ENCODE results near the gene POFUT2.

The POFUT2 gene

GRCh38 chr21:45234127-45234526 lies 53.6 kb downstream of the POFUT2 start:
- H2BK12ac ChIP-seq (ENCODE audit: low read length): no peak overlapping the region
- no peaks in the 10 kb centered on the region for H3K27me3 ChIP-seq (ENCODE audit: insufficient read depth, low read length)
- no peaks in the 10 kb centered on the region for H3K4me1 ChIP-seq (ENCODE audit: control insufficient read depth in 1 of 2, insufficient read depth in 2 of 2, low read length in 2 of 2)
- peaks cover 3% of the 10 kb centered on the region for H3K9me3 ChIP-seq (ENCODE audit: insufficient read depth, low read depth, low read length)
- no peak overlapping the region for H3K18ac ChIP-seq (ENCODE audit: low read length)
- no peak overlapping the region for H3K4me3 ChIP-seq (ENCODE audit: low read depth, low read length)
- H2AK5ac ChIP-seq (ENCODE audit: low read length): no peak overlapping the region
- no peaks in the 10 kb centered on the region for H3K36me3 ChIP-seq (ENCODE audit: control insufficient read depth in 1 of 2, insufficient read depth in 2 of 2, low read length in 2 of 2)
- H3K79me1 ChIP-seq (ENCODE audit: low read length): no peaks in the 10 kb centered on the region
- no peak overlapping the region for H3K4ac ChIP-seq (ENCODE audit: low read depth, low read length)
- no peak overlapping the region for H3K9ac ChIP-seq (ENCODE audit: low read length)
- H4K12ac ChIP-seq (ENCODE audit: low read depth, low read length): no peak overlapping the region
- H3K23ac ChIP-seq (ENCODE audit: low read length): no peak overlapping the region
- H3K4me2 ChIP-seq (ENCODE audit: low read length): no peak overlapping the region
- no peak overlapping the region for H2BK120ac ChIP-seq (ENCODE audit: insufficient read depth, low read length, poor library complexity)
- H2AFZ ChIP-seq (ENCODE audit: insufficient read depth, low read length, poor library complexity): no peak overlapping the region
- H4K8ac ChIP-seq (ENCODE audit: low read depth, low read length): no peak overlapping the region
- no peak overlapping the region for H3K27ac ChIP-seq (ENCODE audit: low read depth, low read length)
- no peak overlapping the region for H4K91ac ChIP-seq (ENCODE audit: low read depth, low read length)
- no peak overlapping the region for H3K14ac ChIP-seq (ENCODE audit: low read length)
- H2BK5ac ChIP-seq (ENCODE audit: low read depth, low read length, poor library complexity): no peak overlapping the region
- no peak for DNase-seq
- no CpG with 5 or more reads among the region's 28 CpGs for WGBS (ENCODE audit: extremely low coverage, insufficient coverage, insufficient read length)
- H3K79me2 ChIP-seq (ENCODE audit: control insufficient read depth, insufficient read depth, low read length, poor library complexity): no peaks in the 10 kb centered on the region

- H3K18ac ChIP-seq (ENCODE audit: low read length): no peak overlapping the region
- no CpG with 5 or more reads among the region's 3 CpGs for WGBS (ENCODE audit: extremely low coverage, insufficient coverage, insufficient read length)
Observed at GRCh38 chr21:45231705-45232104, 56.0 kb downstream of the POFUT2 start.

GRCh38 chr21:45228656-45229240 lies 58.9 kb downstream of the POFUT2 start:
- H3K27ac ChIP-seq (ENCODE audit: low read depth, low read length): peak overlapping the region; percentile 36
- H4K91ac ChIP-seq (ENCODE audit: low read depth, low read length): no peak overlapping the region
- H3K9me3 ChIP-seq (ENCODE audit: insufficient read depth, low read depth, low read length): peaks cover 1% of the 10 kb centered on the region
- H3K4ac ChIP-seq (ENCODE audit: low read depth, low read length): no peak overlapping the region
- H3K79me2 ChIP-seq (ENCODE audit: control insufficient read depth, insufficient read depth, low read length, poor library complexity): no peaks in the 10 kb centered on the region
- H3K27me3 ChIP-seq (ENCODE audit: insufficient read depth, low read length): no peaks in the 10 kb centered on the region
- no peak overlapping the region for H4K8ac ChIP-seq (ENCODE audit: low read depth, low read length)
- H3K79me1 ChIP-seq (ENCODE audit: low read length): peaks cover 5% of the 10 kb centered on the region
- no peak overlapping the region for H3K9ac ChIP-seq (ENCODE audit: low read length)
- no peak overlapping the region for H2AK5ac ChIP-seq (ENCODE audit: low read length)
- H3K4me2 ChIP-seq (ENCODE audit: low read length): no peak overlapping the region
- H2BK120ac ChIP-seq (ENCODE audit: insufficient read depth, low read length, poor library complexity): no peak overlapping the region
- H3K4me1 ChIP-seq (ENCODE audit: control insufficient read depth in 1 of 2, insufficient read depth in 2 of 2, low read length in 2 of 2): peaks cover 8 to 12% of the 10 kb centered on the region in 2 experiments
- H3K36me3 ChIP-seq (ENCODE audit: control insufficient read depth in 1 of 2, insufficient read depth in 2 of 2, low read length in 2 of 2): peaks cover 0 to 1% of the 10 kb centered on the region in 2 experiments
- no CpG with 5 or more reads among the region's 3 CpGs for WGBS (ENCODE audit: extremely low coverage, insufficient coverage, insufficient read length)
- H2BK5ac ChIP-seq (ENCODE audit: low read depth, low read length, poor library complexity): no peak overlapping the region
- H2BK12ac ChIP-seq (ENCODE audit: low read length): no peak overlapping the region
- H3K23ac ChIP-seq (ENCODE audit: low read length): no peak overlapping the region
- peak overlapping the region; percentile 26 for H3K14ac ChIP-seq (ENCODE audit: low read length)
- H4K12ac ChIP-seq (ENCODE audit: low read depth, low read length): no peak overlapping the region
- H3K4me3 ChIP-seq (ENCODE audit: low read depth, low read length): no peak overlapping the region
- H3K18ac ChIP-seq (ENCODE audit: low read length): peak overlapping the region; percentile 58
- peak; percentile 52 to 77 for DNase-seq
- H2AFZ ChIP-seq (ENCODE audit: insufficient read depth, low read length, poor library complexity): no peak overlapping the region

More at GRCh38 chr21:45231705-45232104, 56.0 kb downstream of the POFUT2 start:
- Histone ChIP-seq H3K36me3 (ENCODE audit: control insufficient read depth in 1 of 2, insufficient read depth in 2 of 2, low read length in 2 of 2) (no peaks in the 10 kb centered on the region), H3K23ac (ENCODE audit: low read length) (no peak overlapping the region), H2BK5ac (ENCODE audit: low read depth, low read length, poor library complexity) (no peak overlapping the region), H3K79me1 (ENCODE audit: low read length) (peaks cover 5% of the 10 kb centered on the region), H2BK12ac (ENCODE audit: low read length) (no peak overlapping the region), H3K14ac (ENCODE audit: low read length) (no peak overlapping the region), H3K27ac (ENCODE audit: low read depth, low read length) (no peak overlapping the region), H3K9me3 (ENCODE audit: insufficient read depth, low read depth, low read length) (peaks cover 4% of the 10 kb centered on the region), H4K8ac (ENCODE audit: low read depth, low read length) (no peak overlapping the region), H4K12ac (ENCODE audit: low read depth, low read length) (no peak overlapping the region), H2AFZ (ENCODE audit: insufficient read depth, low read length, poor library complexity) (no peak overlapping the region), H3K4me2 (ENCODE audit: low read length) (no peak overlapping the region), H3K27me3 (ENCODE audit: insufficient read depth, low read length) (no peaks in the 10 kb centered on the region), H4K91ac (ENCODE audit: low read depth, low read length) (no peak overlapping the region), H2AK5ac (ENCODE audit: low read length) (no peak overlapping the region), H3K4ac (ENCODE audit: low read depth, low read length) (no peak overlapping the region), H3K9ac (ENCODE audit: low read length) (no peak overlapping the region), H2BK120ac (ENCODE audit: insufficient read depth, low read length, poor library complexity) (no peak overlapping the region), H3K79me2 (ENCODE audit: control insufficient read depth, insufficient read depth, low read length, poor library complexity) (no peaks in the 10 kb centered on the region), H3K4me1 (ENCODE audit: control insufficient read depth in 1 of 2, insufficient read depth in 2 of 2, low read length in 2 of 2) (peaks cover 8 to 12% of the 10 kb centered on the region in 2 experiments), H3K4me3 (ENCODE audit: low read depth, low read length) (no peak overlapping the region)
- no peak for DNase-seq

DNA sequence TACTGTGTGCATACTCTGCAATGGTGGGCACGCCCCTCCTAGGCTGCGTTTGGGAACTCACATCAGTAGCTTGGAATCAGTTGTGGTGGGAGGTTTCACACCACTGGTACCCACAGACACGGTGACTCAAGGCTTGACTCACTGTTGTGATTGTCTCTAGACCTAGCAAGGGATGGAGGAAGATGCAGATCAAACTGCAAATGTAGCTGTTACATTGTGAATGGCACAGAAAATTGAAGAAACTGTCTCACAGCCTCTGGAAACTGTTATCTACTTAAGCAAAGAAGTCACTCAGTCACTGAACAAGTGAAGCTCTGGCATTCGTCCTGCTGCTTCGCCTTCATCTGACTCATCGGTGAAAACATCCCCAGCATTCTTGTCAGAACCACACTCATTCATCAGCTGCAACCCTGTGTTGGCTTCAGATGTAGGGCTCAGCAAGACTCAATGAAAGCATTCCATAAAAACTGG lies 59.5 kb downstream of the POFUT2 start:
- H3K4me1 ChIP-seq (ENCODE audit: control insufficient read depth in 1 of 2, insufficient read depth in 2 of 2, low read length in 2 of 2): peaks cover 8 to 12% of the 10 kb centered on the region in 2 experiments
- no peak overlapping the region for H2BK12ac ChIP-seq (ENCODE audit: low read length)
- no peaks in the 10 kb centered on the region for H3K27me3 ChIP-seq (ENCODE audit: insufficient read depth, low read length)
- peaks cover 5% of the 10 kb centered on the region for H3K79me1 ChIP-seq (ENCODE audit: low read length)
- peaks cover 1% of the 10 kb centered on the region for H3K9me3 ChIP-seq (ENCODE audit: insufficient read depth, low read depth, low read length)
- H3K4me3 ChIP-seq (ENCODE audit: low read depth, low read length): no peak overlapping the region
- H4K12ac ChIP-seq (ENCODE audit: low read depth, low read length): no peak overlapping the region
- no peak overlapping the region for H2BK5ac ChIP-seq (ENCODE audit: low read depth, low read length, poor library complexity)
- peak overlapping the region; percentile 6 for H3K4me2 ChIP-seq (ENCODE audit: low read length)
- H3K36me3 ChIP-seq (ENCODE audit: control insufficient read depth in 1 of 2, insufficient read depth in 2 of 2, low read length in 2 of 2): peaks cover 4 to 6% of the 10 kb centered on the region in 2 experiments
- no peaks in the 10 kb centered on the region for H3K79me2 ChIP-seq (ENCODE audit: control insufficient read depth, insufficient read depth, low read length, poor library complexity)
- H4K91ac ChIP-seq (ENCODE audit: low read depth, low read length): no peak overlapping the region
- H3K27ac ChIP-seq (ENCODE audit: low read depth, low read length): peak overlapping the region; percentile 24
- H3K14ac ChIP-seq (ENCODE audit: low read length): no peak overlapping the region
- no peak overlapping the region for H2AK5ac ChIP-seq (ENCODE audit: low read length)
- H3K9ac ChIP-seq (ENCODE audit: low read length): no peak overlapping the region
- WGBS (ENCODE audit: extremely low coverage, insufficient coverage, insufficient read length): no CpG with 5 or more reads among the region's 6 CpGs
- no peak overlapping the region for H2BK120ac ChIP-seq (ENCODE audit: insufficient read depth, low read length, poor library complexity)
- no peak overlapping the region for H3K23ac ChIP-seq (ENCODE audit: low read length)
- DNase-seq: peak; percentile 84 to 94
- H3K4ac ChIP-seq (ENCODE audit: low read depth, low read length): no peak overlapping the region
- H2AFZ ChIP-seq (ENCODE audit: insufficient read depth, low read length, poor library complexity): no peak overlapping the region
- no peak overlapping the region for H3K18ac ChIP-seq (ENCODE audit: low read length)
- no peak overlapping the region for H4K8ac ChIP-seq (ENCODE audit: low read depth, low read length)

Measured in trophoblast cell (in vitro differentiated cells and primary cell).